Upper lobe of right lung (tissue), 1 donor: Measurements from ENCODE around the gene FAAH. TPM values are rescaled to one million over a fixed set of nuclear protein-coding genes. Genes with fewer than 3 reads are reported as not detected.

Source experiments
- ATAC-seq: fragments of 200-7000 bp; cut with Tn5 transposase; one replicate; pipeline ENCODE4 v1.9.1; 2020; ENCODE audit warnings: mild to moderate bottlenecking, moderate library complexity
- DNase-seq: peaks from one replicate; pipeline ENCODE4 v3.0.0-alpha.2; 2020
- H3K27ac ChIP-seq: fragments of 200-600 bp; one replicate; pipeline ENCODE4 v1.8.0; 2022
- H3K27me3 ChIP-seq: fragments of 200-600 bp; one replicate; pipeline ENCODE4 v1.8.0; 2022; ENCODE audit warnings: mild to moderate bottlenecking
- H3K36me3 ChIP-seq: fragments of 200-600 bp; one replicate; pipeline ENCODE4 v1.8.0; 2022
- H3K4me1 ChIP-seq: fragments of 200-600 bp; one replicate; pipeline ENCODE4 v1.8.0; 2022
- H3K4me3 ChIP-seq: fragments of 200-600 bp; one replicate; pipeline ENCODE4 v1.8.0; 2022; ENCODE audit warnings: mild to moderate bottlenecking
- H3K9me3 ChIP-seq: fragments of 200-600 bp; one replicate; pipeline ENCODE4 v1.8.0; 2022
- CTCF ChIP-seq: fragments of 200-600 bp; IDR thresholded peaks from one replicate; pipeline ENCODE4 v1.8.0; 2022; ENCODE audit warnings: antibody characterized with exemption
- intact Hi-C: fragments of 100-400 bp; cut with DNase I; formaldehyde crosslinking; loops from one replicate; pipeline ENCODE4 v1.11.0; 2022
- total RNA-seq: library from RNA; stranded (reverse); fragmentation: NEBNext Ultra II Directional; extraction: Animal tissue kit (Norgen Biotek cat#: 25700); gene quantifications from one replicate; pipeline ENCODE4 v1.2.1, GENCODE V29; 2021
- donor health status: DM: no; HTN: yes; CAD: no; lungs with severe emphysema.

FAAH gene
- total RNA-seq, 1 donor from 2014 or later, result 30.9 TPM

- no peak for ATAC-seq
- peaks cover 4% of the 10 kb centered on the region for H3K27me3 ChIP-seq
- TF ChIP-seq CTCF, result no peak
- intact Hi-C loops, result no loop called here
- DNase-seq, result no peak
- no peak overlapping the region for H3K27ac ChIP-seq
- H3K4me1 ChIP-seq, result no peaks in the 10 kb centered on the region
- no peaks in the 10 kb centered on the region for H3K36me3 ChIP-seq
- no peak overlapping the region for H3K4me3 ChIP-seq
- no peaks in the 10 kb centered on the region for H3K9me3 ChIP-seq
Measured at GRCh38 chr1:46420533-46420915, 26.4 kb downstream of the FAAH start.

GRCh38 chr1:46421739-46422138 is 27.6 kb downstream of the FAAH start:
- no peak overlapping the region for H3K27ac ChIP-seq
- no peak overlapping the region for H3K4me3 ChIP-seq
- H3K9me3 ChIP-seq, result no peaks in the 10 kb centered on the region
- no peaks in the 10 kb centered on the region for H3K36me3 ChIP-seq
- DNase-seq (no peak), ATAC-seq (no peak)
- peaks cover 4% of the 10 kb centered on the region for H3K27me3 ChIP-seq
- intact Hi-C loops, result no loop called here
- no peaks in the 10 kb centered on the region for H3K4me1 ChIP-seq
- TF ChIP-seq CTCF, result no peak

- Histone ChIP-seq H3K9me3 (no peaks in the 10 kb centered on the region), H3K36me3 (no peaks in the 10 kb centered on the region), H3K4me1 (no peaks in the 10 kb centered on the region), H3K4me3 (no peak overlapping the region), H3K27ac (no peak overlapping the region), H3K27me3 (peaks cover 4% of the 10 kb centered on the region)
- intact Hi-C loops, result no loop called here
- ATAC-seq (no peak), DNase-seq (no peak)
- TF ChIP-seq CTCF, result no peak
Measured at GRCh38 chr1:46422261-46422871, 28.2 kb downstream of the FAAH start.

GRCh38 chr1:46423574-46424240 is 29.6 kb downstream of the FAAH start:
- no peak overlapping the region for H3K4me3 ChIP-seq
- intact Hi-C loops, result no loop called here
- H3K4me1 ChIP-seq, result no peaks in the 10 kb centered on the region
- no peak overlapping the region for H3K27ac ChIP-seq
- ATAC-seq (peak; percentile 46), DNase-seq (no peak)
- TF ChIP-seq CTCF, result no peak
- peaks cover 4% of the 10 kb centered on the region for H3K27me3 ChIP-seq
- H3K36me3 ChIP-seq, result no peaks in the 10 kb centered on the region
- no peaks in the 10 kb centered on the region for H3K9me3 ChIP-seq

GRCh38 chr1:46424730-46425129 is 30.6 kb downstream of the FAAH start:
- H3K4me1 ChIP-seq, result no peaks in the 10 kb centered on the region
- no peaks in the 10 kb centered on the region for H3K36me3 ChIP-seq
- DNase-seq, result no peak
- no peak overlapping the region for H3K27ac ChIP-seq
- peaks cover 4% of the 10 kb centered on the region for H3K27me3 ChIP-seq
- H3K9me3 ChIP-seq, result no peaks in the 10 kb centered on the region
- intact Hi-C loops, result no loop called here
- TF ChIP-seq CTCF, result no peak
- ATAC-seq, result no peak
- H3K4me3 ChIP-seq, result no peak overlapping the region
